ENCODE results near the gene APOBEC3B.
"Not testable (repeated sequence)": the region's sequence is repeated elsewhere in the genome, so short reads cannot be mapped to it uniquely, and the experiment has no call there.

APOBEC3B gene

DNA sequence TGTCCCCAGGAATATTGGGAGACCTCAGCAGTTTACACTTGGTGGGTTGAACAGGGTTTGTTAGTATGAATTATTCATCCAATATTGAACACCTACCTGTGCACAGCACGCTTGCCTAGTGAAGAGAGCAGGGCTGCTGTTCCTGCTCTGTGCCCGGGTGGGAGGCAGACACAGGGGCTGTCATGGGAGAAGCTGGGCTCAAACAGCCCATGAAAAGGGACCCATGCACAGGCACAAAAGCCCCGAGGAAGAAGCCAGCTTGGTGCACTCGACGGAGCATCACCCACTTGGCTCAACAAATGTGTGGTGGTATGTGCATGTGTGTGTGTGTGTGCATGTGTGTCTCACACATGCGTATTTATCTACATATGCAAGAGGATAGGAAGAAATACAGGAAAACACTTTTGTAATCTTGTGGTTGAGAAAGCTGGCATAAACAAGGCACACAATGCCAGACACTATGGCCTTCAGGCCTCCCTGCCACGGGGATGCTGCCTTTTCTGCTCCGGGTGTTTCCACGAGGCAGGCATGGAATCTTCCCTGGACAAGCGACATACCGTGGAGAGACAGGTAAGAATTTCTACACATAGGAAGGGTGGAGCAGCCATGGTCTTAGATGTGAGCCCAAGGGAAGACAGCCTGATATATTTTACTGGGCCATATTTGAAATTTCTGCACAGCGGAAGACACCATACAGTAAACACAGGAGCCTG is 29.7 kb upstream of the APOBEC3B start:
- no peak for DNase-seq

- no peak for DNase-seq
Measured at GRCh38 chr22:38953091-38953490, 29.1 kb upstream of the APOBEC3B start.

GRCh38 chr22:38953577-38954413 is 28.4 kb upstream of the APOBEC3B start:
- DNase-seq, result no peak

- DNase-seq, result no peak
Measured at GRCh38 chr22:38954414-38955043, 27.6 kb upstream of the APOBEC3B start.

GRCh38 chr22:38955250-38955905 is 26.8 kb upstream of the APOBEC3B start:
- no peak for DNase-seq

DNA sequence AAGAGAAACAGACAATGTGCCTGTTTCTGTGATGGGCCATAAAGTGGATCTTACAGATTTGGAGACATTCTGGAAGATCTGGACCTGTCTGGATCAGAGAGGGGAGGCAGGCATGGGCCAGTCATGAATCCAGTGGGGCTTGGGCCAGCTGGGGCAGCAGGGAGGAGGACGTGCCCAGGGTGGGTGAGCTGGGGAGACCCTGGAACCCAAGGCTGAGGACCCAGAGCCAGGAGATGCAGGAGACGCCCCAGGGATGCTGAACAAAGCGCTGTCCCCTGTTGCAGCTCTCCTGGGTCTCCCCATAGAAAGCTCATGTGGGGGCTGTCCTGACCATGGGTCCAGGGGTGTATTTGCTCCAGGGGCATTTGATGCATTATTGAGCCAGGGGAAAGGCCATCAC is 26.2 kb upstream of the APOBEC3B start:
- no peak for DNase-seq

- no peak for DNase-seq
Measured at GRCh38 chr22:38956551-38956950, 25.6 kb upstream of the APOBEC3B start.

- no peak for DNase-seq
Measured at GRCh38 chr22:38957046-38957770, 24.9 kb upstream of the APOBEC3B start, which contains the start of gene APOBEC3A. Gene APOBEC3A (plus strand): TSS chr22:38957609. CDS start chr22:38957692, 83 bp downstream.

- DNase-seq, result no peak
Measured at GRCh38 chr22:38957808-38958650, 24.1 kb upstream of the APOBEC3B start.

- DNase-seq, result not testable (repeated sequence)
Measured at GRCh38 chr22:38958651-38958943, 23.6 kb upstream of the APOBEC3B start.

GRCh38 chr22:38959590-38959989 is 22.6 kb upstream of the APOBEC3B start:
- DNase-seq, result no peak

DNA sequence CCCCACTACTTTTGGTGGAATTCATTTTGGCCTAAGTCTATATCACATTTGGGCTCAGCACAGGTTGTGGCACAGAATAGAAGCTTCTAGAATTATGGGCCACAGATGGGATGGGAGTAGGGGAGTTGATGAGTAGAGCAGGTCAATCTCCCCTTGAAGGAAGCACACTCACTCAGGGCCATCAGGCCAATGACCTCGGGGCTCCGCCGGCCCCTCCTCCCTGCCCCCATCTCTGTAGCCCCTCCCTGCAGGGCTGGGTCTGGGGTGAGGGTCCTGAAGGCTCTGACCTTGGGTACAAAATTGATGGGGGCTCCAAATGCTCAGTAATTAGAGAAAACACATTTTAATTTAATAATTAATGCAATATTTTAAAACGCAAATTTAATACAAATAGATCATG is 21.5 kb upstream of the APOBEC3B start:
- DNase-seq, result not testable (repeated sequence)

DNA sequence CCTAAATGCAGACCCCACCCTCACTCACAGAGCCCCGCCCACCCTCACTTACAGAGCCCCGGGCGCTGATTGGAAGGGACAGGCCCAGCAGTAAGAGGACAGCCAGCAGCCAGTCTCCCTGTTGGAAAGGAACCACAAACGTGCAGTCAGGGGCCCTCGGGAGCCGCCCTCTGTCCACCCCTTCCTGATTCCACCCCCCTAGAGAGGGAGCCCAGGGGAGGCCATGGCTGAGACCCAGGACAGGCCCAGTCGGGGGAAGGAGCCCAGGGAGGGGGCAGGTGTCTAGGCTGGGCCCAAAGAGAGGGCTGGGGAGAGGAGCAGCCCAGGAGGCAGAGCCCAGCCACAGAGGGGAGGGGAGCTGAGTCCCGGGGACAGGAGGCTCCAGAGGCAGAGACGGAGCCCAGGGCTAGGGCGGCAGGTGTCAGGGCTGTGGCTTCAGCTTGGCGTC is 18.8 kb upstream of the APOBEC3B start:
- not testable (repeated sequence) for DNase-seq

DNA sequence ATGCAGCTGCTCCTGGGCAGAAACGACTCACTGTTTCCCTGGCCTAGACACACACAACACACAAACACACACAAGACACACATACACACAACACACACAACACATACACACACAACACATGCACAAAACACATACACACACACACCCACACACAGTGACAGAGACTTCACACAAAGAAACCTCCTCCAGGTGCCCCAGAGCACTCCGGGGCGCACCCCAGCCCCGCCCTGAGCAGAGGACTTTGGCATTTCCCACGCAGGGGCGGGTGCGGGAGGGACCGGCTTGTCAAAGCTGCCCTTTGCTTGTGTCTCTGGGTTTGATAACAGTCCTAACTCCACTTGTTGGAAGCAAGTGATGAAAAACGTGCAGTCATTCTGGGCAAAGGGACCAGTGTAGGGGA is 18.3 kb upstream of the APOBEC3B start:
- DNase-seq, result no peak

DNA sequence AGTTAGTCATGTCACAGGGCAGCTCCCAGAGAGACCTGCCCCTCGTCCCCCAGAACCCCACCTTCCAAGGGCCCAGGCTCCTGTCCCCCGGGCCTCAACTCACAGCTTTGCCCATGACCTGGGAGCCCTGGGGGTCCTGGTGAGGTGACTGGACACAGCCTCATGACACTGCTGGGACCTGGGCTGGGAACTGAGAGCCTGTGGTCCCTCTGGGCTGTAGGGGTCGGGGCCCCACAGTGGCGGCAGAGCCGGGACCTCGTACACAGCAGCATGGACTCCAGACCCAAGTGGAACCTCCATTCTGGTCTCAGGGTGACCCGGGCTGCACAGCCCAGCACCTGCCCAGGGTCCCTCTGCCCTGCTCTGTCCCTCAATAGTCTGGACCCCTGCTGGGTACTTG is 17.8 kb upstream of the APOBEC3B start:
- DNase-seq, result no peak

DNA sequence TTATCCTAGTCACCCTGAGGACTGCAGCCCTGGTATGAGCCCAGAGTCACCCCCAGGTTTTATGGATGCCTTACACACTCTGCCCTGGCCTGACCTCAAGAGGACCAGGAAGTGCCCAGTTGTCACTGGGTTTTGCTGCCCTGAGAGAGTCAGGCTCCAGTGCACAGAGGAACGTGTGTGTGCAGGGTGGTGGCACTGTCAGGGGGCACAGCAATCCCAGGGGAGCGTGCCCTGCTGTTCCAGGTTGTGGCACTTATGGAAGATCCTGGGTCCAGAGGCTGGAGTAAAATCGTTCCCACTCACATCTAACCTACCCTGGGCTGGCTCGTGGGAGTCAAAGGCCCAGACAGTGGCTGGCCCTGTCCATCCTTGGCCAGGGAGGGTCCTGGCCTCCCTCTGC is 17.2 kb upstream of the APOBEC3B start:
- DNase-seq, result no peak

- no peak for DNase-seq
Measured at GRCh38 chr22:38965614-38966379, 16.4 kb upstream of the APOBEC3B start.

- no peak for DNase-seq
Measured at GRCh38 chr22:38966380-38966702, 15.8 kb upstream of the APOBEC3B start.

- DNase-seq, result no peak
Measured at GRCh38 chr22:38966942-38967341, 15.2 kb upstream of the APOBEC3B start.

DNA sequence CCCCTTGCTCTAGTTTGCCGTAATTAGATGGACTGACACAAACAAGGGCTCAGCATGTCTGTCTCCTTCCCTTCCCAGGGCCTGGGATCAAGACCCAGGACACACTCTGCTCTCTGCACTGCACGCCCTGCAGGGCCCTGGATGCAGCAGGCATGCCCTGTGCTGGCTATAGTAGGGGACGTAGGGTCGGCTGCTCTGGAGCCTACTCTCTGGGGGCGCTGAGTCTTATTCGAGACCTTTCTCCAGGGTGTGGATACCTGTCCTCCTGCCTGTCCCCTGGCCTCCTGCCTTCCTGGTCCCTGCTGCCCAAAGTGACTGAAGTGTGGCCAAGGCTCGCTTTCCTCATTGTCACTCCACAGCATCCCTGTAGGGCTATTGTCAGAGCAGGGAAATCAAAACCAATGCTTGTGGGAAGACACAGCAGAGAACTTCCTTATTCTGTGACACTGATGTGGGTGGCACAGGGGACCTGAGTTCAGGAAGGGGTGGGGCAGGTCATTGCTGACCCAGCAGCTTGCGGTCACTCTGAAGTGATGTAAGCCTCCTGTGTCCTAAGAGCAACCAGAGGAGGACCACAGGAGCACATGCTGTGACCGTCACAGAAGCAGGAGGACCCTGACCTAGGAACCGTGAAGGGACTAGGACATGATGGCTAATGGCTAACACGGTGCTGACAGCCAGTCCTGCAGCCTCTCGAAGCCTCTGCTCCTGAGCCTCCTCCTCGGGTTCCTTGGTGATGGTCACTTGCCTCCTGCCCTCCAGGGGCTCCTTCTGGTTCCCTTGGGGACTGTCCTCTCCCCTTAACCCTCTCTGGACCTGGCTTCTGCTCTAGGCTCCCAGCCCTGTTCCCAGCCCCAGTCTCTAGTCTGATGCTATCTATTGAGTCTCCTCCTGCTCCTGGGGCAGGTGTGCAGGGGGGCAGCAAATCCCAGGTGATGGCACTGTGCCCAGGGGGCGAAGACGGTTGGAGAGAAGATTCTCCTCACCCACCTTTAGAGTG is 14.4 kb upstream of the APOBEC3B start:
- DNase-seq, result no peak

All from NCI-H1417 treated with DMSO at 0.1 percent for 48 hours (cell line).